ENCODE results near the gene CWC27.

CWC27 gene

GRCh38 chr5:64836786-64837185 is 68.1 kb downstream of the CWC27 start:
- no peak overlapping the region for H3K4me3 ChIP-seq (ENCODE audit: low read depth in 1 of 2, low read length in 2 of 2)
- no peaks in the 10 kb centered on the region for H3K79me2 ChIP-seq (ENCODE audit: insufficient read depth, low read length)
- H3K27ac ChIP-seq (ENCODE audit: low read length): no peak overlapping the region
- H3K9ac ChIP-seq (ENCODE audit: low read depth, low read length): no peak overlapping the region
- no peak overlapping the region for H2AFZ ChIP-seq (ENCODE audit: low read depth, low read length)
- ATAC-seq (ENCODE audit: insufficient read depth, low read depth) (no peak), DNase-seq (no peak)
- no peaks in the 10 kb centered on the region for H3K9me3 ChIP-seq (ENCODE audit: insufficient read depth, low read length, severe bottlenecking)
- H3K36me3 ChIP-seq (ENCODE audit: insufficient read depth, low read length): no peaks in the 10 kb centered on the region; the same call in 1 of the 2 replicates
- no peaks in the 10 kb centered on the region for H3K27me3 ChIP-seq (ENCODE audit: insufficient read depth, low read length, poor library complexity)
- no peak overlapping the region for H3K4me2 ChIP-seq (ENCODE audit: insufficient read depth, low read length)
- no peaks in the 10 kb centered on the region for H3K4me1 ChIP-seq (ENCODE audit: insufficient read depth, low read length)
- TF ChIP-seq, protein P1, sequence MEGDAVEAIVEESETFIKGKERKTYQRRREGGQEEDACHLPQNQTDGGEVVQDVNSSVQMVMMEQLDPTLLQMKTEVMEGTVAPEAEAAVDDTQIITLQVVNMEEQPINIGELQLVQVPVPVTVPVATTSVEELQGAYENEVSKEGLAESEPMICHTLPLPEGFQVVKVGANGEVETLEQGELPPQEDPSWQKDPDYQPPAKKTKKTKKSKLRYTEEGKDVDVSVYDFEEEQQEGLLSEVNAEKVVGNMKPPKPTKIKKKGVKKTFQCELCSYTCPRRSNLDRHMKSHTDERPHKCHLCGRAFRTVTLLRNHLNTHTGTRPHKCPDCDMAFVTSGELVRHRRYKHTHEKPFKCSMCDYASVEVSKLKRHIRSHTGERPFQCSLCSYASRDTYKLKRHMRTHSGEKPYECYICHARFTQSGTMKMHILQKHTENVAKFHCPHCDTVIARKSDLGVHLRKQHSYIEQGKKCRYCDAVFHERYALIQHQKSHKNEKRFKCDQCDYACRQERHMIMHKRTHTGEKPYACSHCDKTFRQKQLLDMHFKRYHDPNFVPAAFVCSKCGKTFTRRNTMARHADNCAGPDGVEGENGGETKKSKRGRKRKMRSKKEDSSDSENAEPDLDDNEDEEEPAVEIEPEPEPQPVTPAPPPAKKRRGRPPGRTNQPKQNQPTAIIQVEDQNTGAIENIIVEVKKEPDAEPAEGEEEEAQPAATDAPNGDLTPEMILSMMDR (IDR thresholded peaks at IDR 0.05; ENCODE audit: borderline replicate concordance, extremely low read depth, low read length, poor library complexity, severe bottlenecking): no peak
- TF ChIP-seq EZH2 (IDR thresholded peaks at IDR 0.05; ENCODE audit: borderline replicate concordance, low read depth, low read length, severe bottlenecking): no peak
- no peaks in the 10 kb centered on the region for H4K20me1 ChIP-seq (ENCODE audit: insufficient read depth, low read length)

DNA sequence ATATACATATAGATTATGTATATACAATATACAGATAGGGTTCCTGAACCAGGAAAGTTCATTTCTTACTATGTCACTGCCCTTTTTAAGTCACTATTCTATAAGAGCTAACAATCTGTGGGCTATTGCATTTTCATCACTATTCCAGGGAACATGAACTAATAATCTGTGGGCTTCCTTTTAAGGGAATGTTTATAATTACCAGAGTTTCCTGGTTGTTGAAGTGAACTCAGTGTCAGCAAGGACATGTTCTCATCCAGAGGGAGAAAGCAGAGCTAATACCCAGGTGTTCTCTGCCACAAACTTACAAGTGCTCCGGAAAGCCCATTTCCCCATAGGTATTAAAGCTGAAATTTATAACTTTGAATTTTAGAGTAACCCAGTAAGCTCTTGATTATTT is 69.6 kb downstream of the CWC27 start:
- H2AFZ ChIP-seq (ENCODE audit: low read depth, low read length): no peak overlapping the region
- no peaks in the 10 kb centered on the region for H3K4me1 ChIP-seq (ENCODE audit: insufficient read depth, low read length)
- no peak overlapping the region for H3K4me3 ChIP-seq (ENCODE audit: low read depth in 1 of 2, low read length in 2 of 2)
- no peak overlapping the region for H3K4me2 ChIP-seq (ENCODE audit: insufficient read depth, low read length)
- H3K9ac ChIP-seq (ENCODE audit: low read depth, low read length): no peak overlapping the region
- no peak for TF ChIP-seq EZH2 (IDR thresholded peaks at IDR 0.05; ENCODE audit: borderline replicate concordance, low read depth, low read length, severe bottlenecking)
- TF ChIP-seq, protein P1 (IDR thresholded peaks at IDR 0.05; ENCODE audit: borderline replicate concordance, extremely low read depth, low read length, poor library complexity, severe bottlenecking): no peak
- no peaks in the 10 kb centered on the region for H3K9me3 ChIP-seq (ENCODE audit: insufficient read depth, low read length, severe bottlenecking)
- DNase-seq (no peak), ATAC-seq (ENCODE audit: insufficient read depth, low read depth) (no peak)
- peaks cover 5% of the 10 kb centered on the region; the same call in 1 of the 2 replicates for H3K36me3 ChIP-seq (ENCODE audit: insufficient read depth, low read length)
- no peaks in the 10 kb centered on the region for H3K27me3 ChIP-seq (ENCODE audit: insufficient read depth, low read length, poor library complexity)
- H4K20me1 ChIP-seq (ENCODE audit: insufficient read depth, low read length): no peaks in the 10 kb centered on the region
- no peaks in the 10 kb centered on the region for H3K79me2 ChIP-seq (ENCODE audit: insufficient read depth, low read length)
- H3K27ac ChIP-seq (ENCODE audit: low read length): no peak overlapping the region

DNA sequence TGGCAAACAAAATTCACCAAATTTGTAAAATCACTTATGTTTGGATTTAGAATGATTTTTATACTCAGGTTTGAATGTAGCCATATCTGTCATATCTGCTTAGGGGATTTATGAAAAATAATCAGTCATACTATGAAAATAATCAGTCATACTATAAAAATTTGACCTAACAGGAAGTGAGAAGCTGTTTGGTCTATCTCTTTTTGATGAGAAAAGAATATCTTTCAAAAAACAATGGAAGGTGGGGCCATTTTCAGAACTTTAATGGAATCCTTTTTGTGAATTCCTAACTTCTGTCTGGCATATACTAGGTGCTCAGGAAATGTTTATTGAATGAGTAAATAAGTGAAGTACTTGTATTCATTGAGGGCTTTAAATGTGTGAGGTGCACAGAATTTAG is 70.1 kb downstream of the CWC27 start:
- Histone ChIP-seq H3K9ac (ENCODE audit: low read depth, low read length) (no peak overlapping the region), H3K79me2 (ENCODE audit: insufficient read depth, low read length) (no peaks in the 10 kb centered on the region), H3K9me3 (ENCODE audit: insufficient read depth, low read length, severe bottlenecking) (no peaks in the 10 kb centered on the region), H3K4me3 (ENCODE audit: low read depth in 1 of 2, low read length in 2 of 2) (no peak overlapping the region), H3K27ac (ENCODE audit: low read length) (no peak overlapping the region), H3K4me1 (ENCODE audit: insufficient read depth, low read length) (no peaks in the 10 kb centered on the region), H4K20me1 (ENCODE audit: insufficient read depth, low read length) (no peaks in the 10 kb centered on the region), H3K27me3 (ENCODE audit: insufficient read depth, low read length, poor library complexity) (no peaks in the 10 kb centered on the region), H3K4me2 (ENCODE audit: insufficient read depth, low read length) (no peak overlapping the region), H3K36me3 (ENCODE audit: insufficient read depth, low read length) (peaks cover 6% of the 10 kb centered on the region; the same call in 1 of the 2 replicates), H2AFZ (ENCODE audit: low read depth, low read length) (no peak overlapping the region)
- DNase-seq: no peak
- ATAC-seq (ENCODE audit: insufficient read depth, low read depth): no peak
- no peak for TF ChIP-seq EZH2 (IDR thresholded peaks at IDR 0.05; ENCODE audit: borderline replicate concordance, low read depth, low read length, severe bottlenecking)
- TF ChIP-seq, protein P1 (IDR thresholded peaks at IDR 0.05; ENCODE audit: borderline replicate concordance, extremely low read depth, low read length, poor library complexity, severe bottlenecking): no peak

GRCh38 chr5:64839936-64840335 is 71.2 kb downstream of the CWC27 start:
- peaks cover 7% of the 10 kb centered on the region for H3K9me3 ChIP-seq (ENCODE audit: insufficient read depth, low read length, severe bottlenecking)

More at GRCh38 chr5:64839936-64840335, 71.2 kb downstream of the CWC27 start:
- Histone ChIP-seq H2AFZ (ENCODE audit: low read depth, low read length) (no peak overlapping the region), H4K20me1 (ENCODE audit: insufficient read depth, low read length) (no peaks in the 10 kb centered on the region), H3K79me2 (ENCODE audit: insufficient read depth, low read length) (no peaks in the 10 kb centered on the region), H3K27me3 (ENCODE audit: insufficient read depth, low read length, poor library complexity) (no peaks in the 10 kb centered on the region), H3K36me3 (ENCODE audit: insufficient read depth, low read length) (peaks cover 17% of the 10 kb centered on the region; the same call in 1 of the 2 replicates), H3K4me2 (ENCODE audit: insufficient read depth, low read length) (no peak overlapping the region), H3K4me1 (ENCODE audit: insufficient read depth, low read length) (no peaks in the 10 kb centered on the region), H3K9ac (ENCODE audit: low read depth, low read length) (no peak overlapping the region), H3K4me3 (ENCODE audit: low read depth in 1 of 2, low read length in 2 of 2) (no peak overlapping the region), H3K27ac (ENCODE audit: low read length) (no peak overlapping the region)
- TF ChIP-seq, protein P1 (IDR thresholded peaks at IDR 0.05; ENCODE audit: borderline replicate concordance, extremely low read depth, low read length, poor library complexity, severe bottlenecking): no peak
- no peak for TF ChIP-seq EZH2 (IDR thresholded peaks at IDR 0.05; ENCODE audit: borderline replicate concordance, low read depth, low read length, severe bottlenecking)
- ATAC-seq (ENCODE audit: insufficient read depth, low read depth): no peak
- no peak for DNase-seq

Data from DND-41 (cell line).